H1 (cell line): Measurements from ENCODE around the gene REG3G. TPM values are rescaled to one million over a fixed set of nuclear protein-coding genes. Genes with fewer than 3 reads are reported as not detected.

Source experiments
- CTCF ChIA-PET: fragments of 300-600 bp; sonication (Branson Sonifier 250); formaldehyde crosslinking; loops from one replicate; lab custom pipeline; 2021; ENCODE audit not compliant: partially characterized antibody; lab: Charles Lee
- POLR2A ChIA-PET: fragments of 300-600 bp; sonication (Branson Sonifier 250); formaldehyde crosslinking; loops from one replicate; lab custom pipeline; 2021; ENCODE audit warnings: inconsistent platforms; ENCODE audit not compliant: partially characterized antibody; lab: Charles Lee
- DNase-seq, 2 experiments: peaks; one replicate each; pipeline versions ENCODE4 v3.0.0 to v3.0.0-alpha.2; 2010 to 2022; ENCODE audit warnings: low spot score in 2 of 2, low read depth in 1 of 2, mixed read lengths in 1 of 2
- FAIRE-seq: peaks from 2 replicates; lab custom pipeline; 2011; peaks lifted over from hg19 to GRCh38; lab: Jason Lieb, UNC
- H2AFZ ChIP-seq: 2 replicates; pipeline ENCODE4 v1.8.1; 2012; ENCODE audit warnings: low read length, inconsistent platforms
- H2AK5ac ChIP-seq: 2 replicates; pipeline ENCODE4 v1.6.1; 2013; ENCODE audit warnings: low read depth, low read length
- H2BK120ac ChIP-seq: replicated peaks from 2 replicates; pipeline ENCODE3; 2013; ENCODE audit warnings: low read depth, low read length, inconsistent platforms
- H2BK12ac ChIP-seq: 2 replicates; pipeline ENCODE4 v1.6.1; 2013; ENCODE audit warnings: low read depth, low read length
- H2BK15ac ChIP-seq: 2 replicates; pipeline ENCODE4 v1.6.1; 2013; ENCODE audit warnings: low read length
- H2BK20ac ChIP-seq: 2 replicates; pipeline ENCODE4 v1.6.1; 2013; ENCODE audit warnings: low read length
- H2BK5ac ChIP-seq: 2 replicates; pipeline ENCODE4 v1.6.1; 2013; ENCODE audit warnings: low read depth, low read length
- H3K14ac ChIP-seq: 2 replicates; pipeline ENCODE4 v1.6.1; 2013; ENCODE audit warnings: inconsistent platforms; ENCODE audit not compliant: insufficient read length
- H3K18ac ChIP-seq: 2 replicates; pipeline ENCODE4 v1.6.1; 2013; ENCODE audit warnings: low read length; ENCODE audit errors: extremely low read depth
- H3K23ac ChIP-seq: 2 replicates; pipeline ENCODE4 v1.6.1; 2013; ENCODE audit warnings: inconsistent platforms; ENCODE audit not compliant: insufficient read length
- H3K23me2 ChIP-seq: 2 replicates; pipeline ENCODE4 v1.6.1; 2013; ENCODE audit warnings: low read depth, low read length
- H3K27ac ChIP-seq: 2 replicates; pipeline ENCODE4 v1.6.1; 2011; ENCODE audit warnings: low read depth, low read length, inconsistent platforms
- H3K27me3 ChIP-seq, 4 experiments: replicated peaks in 1 of 4; 1 replicate in 1 of 4; 2 replicates in 3 of 4; pipeline versions ENCODE4 v1.6.1 to v1.8.1; 2011 to 2013; ENCODE audit warnings: low read length in 3 of 4, mild to moderate bottlenecking in 3 of 4, inconsistent platforms in 2 of 4, mixed read lengths in 2 of 4, moderate library complexity in 1 of 4; ENCODE audit not compliant: control insufficient read depth in 3 of 4, insufficient read depth in 3 of 4; ENCODE audit errors: extremely low read depth in 1 of 4
- H3K36me3 ChIP-seq, 4 experiments: 2 replicates each; pipeline versions ENCODE4 v1.6.1 to v1.8.1; 2011 to 2013; ENCODE audit warnings: mild to moderate bottlenecking in 4 of 4, low read length in 3 of 4, moderate library complexity in 2 of 4, control low read depth in 1 of 4, inconsistent platforms in 1 of 4; ENCODE audit not compliant: insufficient read depth in 4 of 4, control insufficient read depth in 2 of 4
- H3K4ac ChIP-seq: replicated peaks from 2 replicates; pipeline ENCODE3; 2013; ENCODE audit warnings: low read length, low read depth, mixed read lengths, inconsistent platforms; ENCODE audit not compliant: insufficient read length
- H3K4me1 ChIP-seq, 4 experiments: replicated peaks in 1 of 4; 1 replicate in 1 of 4; 2 replicates in 3 of 4; pipeline versions ENCODE4 v1.6.1 to v1.8.1; 2011 to 2013; ENCODE audit warnings: low read length in 3 of 4, inconsistent platforms in 2 of 4, mixed read lengths in 1 of 4; ENCODE audit not compliant: insufficient read depth in 4 of 4, control insufficient read depth in 3 of 4
- H3K4me2 ChIP-seq, 2 experiments: 2 replicates each; pipeline versions ENCODE4 v1.6.1 to v1.8.1; 2011 to 2013; ENCODE audit warnings: low read depth in 2 of 2, low read length in 2 of 2, control low read depth in 1 of 2, inconsistent platforms in 1 of 2, mild to moderate bottlenecking in 1 of 2; ENCODE audit not compliant: insufficient read depth in 1 of 2
- H3K4me3 ChIP-seq, 4 experiments: fragments of 200-600, 300-600 bp in 1 of 4; sonication (generic), shearing (Covaris generic), sonication (Bioruptor Twin) in 1 of 4; 2 replicates each; pipeline versions ENCODE4 v1.5.1 to v1.8.1; 2011 to 2016; ENCODE audit warnings: low read length in 4 of 4, low read depth in 3 of 4, control low read depth in 2 of 4, inconsistent platforms in 2 of 4, mild to moderate bottlenecking in 2 of 4, mixed read lengths in 1 of 4, moderate library complexity in 1 of 4; ENCODE audit not compliant: insufficient read depth in 2 of 4; ENCODE audit errors: extremely low read depth in 1 of 4
- H3K56ac ChIP-seq: replicated peaks from 2 replicates; pipeline ENCODE3; 2013; ENCODE audit warnings: low read depth, mild to moderate bottlenecking, mixed read lengths, low read length, inconsistent platforms; ENCODE audit not compliant: insufficient read length
- H3K79me1 ChIP-seq: 2 replicates; pipeline ENCODE4 v1.6.1; 2013; ENCODE audit warnings: low read depth, low read length, control low read depth
- H3K79me2 ChIP-seq, 2 experiments: 2 replicates each; pipeline versions ENCODE4 v1.6.1 to v1.8.1; 2012 to 2013; ENCODE audit warnings: low read length in 2 of 2, mild to moderate bottlenecking in 2 of 2, inconsistent platforms in 1 of 2; ENCODE audit not compliant: insufficient read depth in 2 of 2, control insufficient read depth in 1 of 2
- H3K9ac ChIP-seq, 4 experiments: replicated peaks in 1 of 4; 1 replicate in 1 of 4; 2 replicates in 3 of 4; pipeline versions ENCODE4 v1.6.1 to v1.8.1; 2011 to 2013; ENCODE audit warnings: low read depth in 3 of 4, low read length in 3 of 4, control low read depth in 2 of 4, mild to moderate bottlenecking in 2 of 4, moderate library complexity in 2 of 4, inconsistent platforms in 1 of 4; ENCODE audit errors: extremely low read depth in 1 of 4
- H3K9me3 ChIP-seq, 2 experiments: 2 replicates each; pipeline versions ENCODE4 v1.6.1 to v1.8.1; 2012 to 2013; ENCODE audit warnings: mild to moderate bottlenecking in 2 of 2, moderate library complexity in 2 of 2, control low read depth in 1 of 2, inconsistent platforms in 1 of 2, low read depth in 1 of 2, low read length in 1 of 2, mixed read lengths in 1 of 2; ENCODE audit not compliant: insufficient read depth in 2 of 2
- H4K20me1 ChIP-seq, 2 experiments: replicated peaks in 1 of 2; 2 replicates each; pipeline versions ENCODE3 to v1.8.1; 2011 to 2013; ENCODE audit warnings: inconsistent platforms in 2 of 2, low read length in 2 of 2, mild to moderate bottlenecking in 1 of 2; ENCODE audit not compliant: insufficient read depth in 2 of 2, control insufficient read depth in 1 of 2
- H4K5ac ChIP-seq: 2 replicates; pipeline ENCODE4 v1.6.1; 2013; ENCODE audit warnings: low read length, low read depth, mixed read lengths, inconsistent platforms; ENCODE audit not compliant: insufficient read length
- H4K8ac ChIP-seq: 2 replicates; pipeline ENCODE4 v1.8.0; 2013; ENCODE audit warnings: mild to moderate bottlenecking, moderate library complexity, low read length, inconsistent platforms; ENCODE audit not compliant: insufficient read depth; ENCODE audit errors: extremely low read depth
- H4K91ac ChIP-seq: replicated peaks from 2 replicates; pipeline ENCODE3; 2013; ENCODE audit warnings: low read length, mixed read lengths, inconsistent platforms; ENCODE audit not compliant: insufficient read length
- BRCA1 ChIP-seq: IDR thresholded peaks from 2 replicates; pipeline ENCODE4 v1.6.1; 2012; ENCODE audit warnings: low read depth, low read length, improper control_type of control experiment
- E2F6 ChIP-seq: IDR thresholded peaks from 2 replicates; pipeline ENCODE4 v1.6.1; 2012; ENCODE audit warnings: inconsistent platforms
- KDM1A ChIP-seq: fragments of 200-600, 300-600 bp; sonication (generic); IDR thresholded peaks from 2 replicates; pipeline ENCODE4 v1.7.1; 2016; ENCODE audit warnings: mild to moderate bottlenecking, low read length, borderline replicate concordance
- PHF8 ChIP-seq: fragments of 200-600 bp; sonication (generic); conservative IDR thresholded peaks from 2 replicates; pipeline ENCODE4 v1.7.1; 2012; ENCODE audit warnings: low read depth, mild to moderate bottlenecking, inconsistent platforms, low read length, moderate library complexity
- RNF2 ChIP-seq: fragments of 200-900, 300-1000 bp; sonication (generic); IDR thresholded peaks from 2 replicates; pipeline ENCODE4 v1.7.1; 2016; ENCODE audit warnings: borderline replicate concordance, low read depth, mild to moderate bottlenecking, antibody characterized with exemption, low read length; ENCODE audit not compliant: poor library complexity, severe bottlenecking; ENCODE audit errors: missing control alignments
- SRF ChIP-seq: IDR thresholded peaks from 2 replicates; pipeline ENCODE4 v1.6.1; 2011; ENCODE audit warnings: mild to moderate bottlenecking, low read depth, low read length, moderate library complexity
- TCF12 ChIP-seq: IDR thresholded peaks from 2 replicates; pipeline ENCODE4 v1.6.1; 2011; ENCODE audit warnings: low read depth, mild to moderate bottlenecking, low read length
- WGBS, 2 experiments: shearing (Covaris generic) in 1 of 2; methylation state at CpG; one replicate each; pipeline versions ENCODE4 v1.1.6 to v1.1.7; 2013 to 2015; ENCODE audit warnings: low lambda C conversion rate in 2 of 2, mixed read lengths in 2 of 2, inconsistent platforms in 1 of 2, low coverage in 1 of 2, missing lambda C conversion rate in 1 of 2; ENCODE audit not compliant: insufficient replicate concordance in 2 of 2, insufficient coverage in 1 of 2, insufficient read length in 1 of 2; ENCODE audit errors: extremely low coverage in 1 of 2, missing lambda C conversion rate in 1 of 2; 5-methylcytosine and 5-hydroxymethylcytosine counted together
- polyA plus RNA-seq, 7 experiments: library from polyadenylated mRNA; depleted of rRNA in 3 of 7; stranded (reverse) in 5 of 7; unstranded in 2 of 7; fragments of >200 nt in 5 of 7; fragments of 200-250 nt in 2 of 7; gene quantifications; 1 replicate in 5 of 7; 2 replicates in 1 of 7; 4 replicates in 1 of 7; pipeline versions ENCODE4 v1.2.1 to v1.2.3, GENCODE V29; 2011 to 2013; ENCODE audit warnings: missing spikeins in 2 of 7, mixed read lengths in 2 of 7
- total RNA-seq: library from RNA; stranded (reverse); fragmentation: NEBNext Ultra II Directional; extraction: Animal tissue kit (Norgen Biotek cat#: 25700); gene quantifications from 2 replicates; pipeline ENCODE4 v1.2.1, GENCODE V29; 2021

Gene REG3G
- total and polyA plus RNA-seq, 2 of the 8 experiments (the other 6 are each of a cell fraction or from before 2014, with no cell fraction given) = not detected

- DNase-seq (no peak), FAIRE-seq (no peak)
- Histone ChIP-seq H3K4me3 (no peak overlapping the region), H3K79me2 (no peaks in the 10 kb centered on the region), H3K18ac (no peak overlapping the region), H2BK12ac (no peak overlapping the region), H2BK20ac (no peak overlapping the region), H3K27ac (no peak overlapping the region), H2BK15ac (no peak overlapping the region), H4K20me1 (no peaks in the 10 kb centered on the region), H2BK5ac (no peak overlapping the region), H3K23me2 (no peaks in the 10 kb centered on the region), H4K91ac (no peak overlapping the region), H2AFZ (no peak overlapping the region), H4K8ac (no peak overlapping the region), H2AK5ac (no peak overlapping the region), H3K23ac (no peak overlapping the region), H3K4me1 (no peaks in the 10 kb centered on the region), H3K14ac (no peak overlapping the region), H3K56ac (no peak overlapping the region), H3K36me3 (no peaks in the 10 kb centered on the region), H4K5ac (no peak overlapping the region), H3K4ac (no peak overlapping the region), H3K79me1 (no peaks in the 10 kb centered on the region), H3K27me3 (peaks cover 0 to 3% (median under 1%) of the 10 kb centered on the region in 4 experiments; a peak in 4 of 7 replicates), H2BK120ac (no peak overlapping the region), H3K4me2 (no peak overlapping the region), H3K9me3 (no peaks in the 10 kb centered on the region), H3K9ac (no peak overlapping the region)
- POLR2A ChIA-PET = no interaction called here
- no peak for TF ChIP-seq RNF2
- no peak for TF ChIP-seq E2F6
- TF ChIP-seq TCF12 = no peak
- TF ChIP-seq SRF = no peak
- TF ChIP-seq PHF8 = no peak
- TF ChIP-seq KDM1A = no peak
- TF ChIP-seq BRCA1 = no peak
- CTCF ChIA-PET = interaction anchor here (0.5 to 3.1 kb wide), 9 partner anchors 10 to 92 kb away, joined by 3 to 11 read pairs (median 5); no protein-coding TSS in a partner anchor
- 67% methylated on average over 4 of the region's 4 CpGs; no CpG with 5 or more reads in 1 of the 2 experiments for WGBS, 2 experiments
These were observed 25.4 kb upstream of the REG3G start for GRCh38 chr2:79000008-79000576.
